ENCODE measurements around the gene MCF2L.
"Not testable (repeated sequence)": the region's sequence is repeated elsewhere in the genome, so short reads cannot be mapped to it uniquely, and the experiment has no call there.

Gene MCF2L

DNA sequence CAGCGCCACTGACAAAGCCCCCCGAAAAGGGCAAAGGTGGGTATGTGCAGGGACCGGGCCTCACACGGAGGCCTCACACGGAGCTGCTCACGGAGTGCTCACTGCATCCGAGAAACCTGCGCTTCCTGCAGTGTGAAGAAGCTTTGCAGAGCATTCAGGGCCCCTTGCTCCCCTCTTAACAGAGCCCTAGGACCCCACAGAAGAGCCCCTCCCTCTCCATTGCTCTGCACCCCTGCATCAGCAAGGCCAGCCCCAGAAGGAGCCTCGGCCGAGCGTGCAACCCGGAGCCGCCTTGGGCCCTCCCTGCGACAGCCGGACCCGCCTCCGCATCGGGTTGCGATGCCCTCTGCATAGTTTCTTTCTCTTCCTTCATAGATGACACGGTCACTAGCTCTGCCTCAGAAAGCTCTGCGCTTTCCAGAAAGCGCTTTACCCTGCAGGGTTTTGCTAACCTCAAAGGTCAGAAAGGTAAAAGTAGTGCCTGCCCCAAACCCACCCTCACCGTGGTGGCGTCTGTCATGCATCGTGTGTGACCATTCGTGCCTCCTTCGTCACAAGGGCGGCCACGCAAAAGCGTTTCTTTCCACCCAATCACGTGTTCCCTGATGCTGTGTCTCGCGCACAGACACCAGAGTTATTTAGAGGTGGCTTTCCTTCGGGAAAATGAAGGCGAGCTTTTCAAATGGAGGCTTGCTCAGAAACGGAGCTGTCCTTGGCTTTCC lies 120.8 kb downstream of the MCF2L start:
- DNase-seq: no peak

DNA sequence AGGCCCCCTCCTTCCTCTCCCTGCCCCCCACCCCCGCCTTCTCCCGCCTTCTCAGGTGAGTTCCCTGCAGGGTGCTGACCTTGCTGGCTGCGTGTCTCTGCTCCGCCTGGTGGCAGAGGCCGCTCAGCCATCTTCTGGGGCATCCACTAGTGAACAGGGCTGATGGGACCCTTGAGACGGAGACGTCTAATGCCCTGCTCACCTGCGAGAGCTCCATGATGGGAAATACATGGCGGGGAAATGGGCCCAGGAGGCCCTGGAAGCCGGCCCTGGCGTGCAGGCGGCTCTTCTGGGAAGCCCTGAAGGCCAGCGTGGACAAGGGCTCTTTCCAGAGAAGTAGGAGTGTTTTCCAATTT lies 121.4 kb downstream of the MCF2L start:
- DNase-seq: no peak

DNA sequence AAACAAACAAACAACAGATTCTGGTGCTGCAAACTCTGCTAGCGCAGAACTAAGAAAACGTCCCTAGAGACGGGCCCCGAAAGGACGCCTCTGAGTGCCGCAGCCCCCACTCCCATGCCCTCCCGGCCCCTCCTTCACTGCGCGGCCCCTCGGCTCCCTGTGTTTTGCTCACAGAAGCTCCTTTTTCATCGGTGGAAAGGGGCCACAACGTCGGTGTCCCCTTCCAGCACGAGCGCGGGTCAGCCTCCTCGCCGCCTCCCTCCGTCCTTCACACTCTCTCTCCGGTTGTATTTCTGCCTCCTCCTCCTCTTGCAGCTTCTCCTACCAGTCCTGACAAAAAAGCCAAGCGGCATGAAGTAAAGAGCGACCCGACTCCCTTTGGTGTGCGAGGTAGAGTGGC lies 121.8 kb downstream of the MCF2L start:
- no peak for DNase-seq

DNA sequence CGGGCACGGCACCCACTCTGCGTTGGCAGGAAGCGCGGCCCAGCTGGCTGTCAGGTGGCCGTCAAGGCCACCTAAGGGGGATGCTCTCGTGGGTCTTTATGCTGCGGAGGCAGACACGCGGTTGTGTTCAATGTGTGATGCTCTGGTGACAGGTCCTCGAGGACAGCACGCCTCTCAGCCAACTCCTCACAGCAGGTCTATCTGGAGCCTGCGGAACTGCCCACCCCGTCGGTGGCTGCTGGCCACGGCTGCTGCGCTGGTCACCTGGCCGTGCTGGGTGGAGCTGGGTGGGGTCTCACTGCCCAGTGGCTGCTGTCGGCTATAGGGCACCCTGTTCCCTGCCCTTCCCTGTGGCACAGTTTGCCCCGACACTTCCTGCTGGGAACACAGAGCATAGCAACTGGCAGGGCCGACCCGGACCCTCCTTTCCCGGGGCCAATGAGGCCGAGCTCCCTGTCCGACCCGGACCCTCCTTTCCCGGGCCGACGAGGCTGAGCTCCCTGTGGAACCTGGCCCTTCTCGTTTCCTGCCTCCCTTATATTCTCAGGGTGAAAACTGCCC lies 122.3 kb downstream of the MCF2L start:
- DNase-seq: no peak

DNA sequence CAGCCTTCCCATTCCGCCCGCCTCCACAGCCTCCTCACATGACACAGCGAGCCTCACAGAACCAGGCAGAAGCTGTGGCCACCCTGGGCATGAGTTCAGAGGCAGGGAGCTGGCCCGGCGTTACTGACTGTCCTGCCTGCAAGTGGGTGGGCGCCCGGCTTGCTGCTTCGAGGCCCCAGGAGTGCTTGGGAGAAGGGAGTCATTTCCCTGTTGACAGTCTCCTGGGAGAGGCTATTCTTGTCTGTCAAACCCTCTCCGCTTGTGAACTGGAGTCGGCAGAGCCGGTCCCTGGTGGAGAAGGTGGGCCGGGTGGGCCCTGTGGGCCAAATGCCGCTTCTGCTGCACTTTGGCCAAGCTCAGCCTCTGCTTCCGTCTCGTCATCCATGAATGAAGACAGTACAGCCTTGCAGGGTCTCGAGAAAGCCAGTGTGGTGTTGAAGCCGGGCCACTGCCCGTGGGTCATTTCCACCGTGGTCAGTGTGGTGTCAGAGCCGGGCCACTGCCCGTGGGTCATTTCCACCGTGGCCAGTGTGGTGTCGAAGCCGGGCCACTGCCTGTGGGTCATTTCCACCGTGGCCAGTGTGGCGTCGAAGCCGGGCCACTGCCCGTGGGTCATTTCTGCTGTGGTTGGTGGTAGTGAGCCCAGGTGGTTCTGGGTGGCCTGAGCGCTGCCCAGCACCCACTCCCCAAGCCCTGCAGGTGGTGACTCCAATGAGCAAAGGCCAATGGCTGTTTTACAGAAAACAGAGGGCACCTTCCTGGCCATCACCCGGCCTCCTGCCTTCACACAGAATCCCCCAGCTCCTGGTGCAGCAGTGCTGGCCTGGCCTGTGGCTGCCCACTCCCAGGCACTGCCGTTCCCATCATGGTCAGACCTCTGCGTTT lies 123.1 kb downstream of the MCF2L start:
- DNase-seq: no peak

DNA sequence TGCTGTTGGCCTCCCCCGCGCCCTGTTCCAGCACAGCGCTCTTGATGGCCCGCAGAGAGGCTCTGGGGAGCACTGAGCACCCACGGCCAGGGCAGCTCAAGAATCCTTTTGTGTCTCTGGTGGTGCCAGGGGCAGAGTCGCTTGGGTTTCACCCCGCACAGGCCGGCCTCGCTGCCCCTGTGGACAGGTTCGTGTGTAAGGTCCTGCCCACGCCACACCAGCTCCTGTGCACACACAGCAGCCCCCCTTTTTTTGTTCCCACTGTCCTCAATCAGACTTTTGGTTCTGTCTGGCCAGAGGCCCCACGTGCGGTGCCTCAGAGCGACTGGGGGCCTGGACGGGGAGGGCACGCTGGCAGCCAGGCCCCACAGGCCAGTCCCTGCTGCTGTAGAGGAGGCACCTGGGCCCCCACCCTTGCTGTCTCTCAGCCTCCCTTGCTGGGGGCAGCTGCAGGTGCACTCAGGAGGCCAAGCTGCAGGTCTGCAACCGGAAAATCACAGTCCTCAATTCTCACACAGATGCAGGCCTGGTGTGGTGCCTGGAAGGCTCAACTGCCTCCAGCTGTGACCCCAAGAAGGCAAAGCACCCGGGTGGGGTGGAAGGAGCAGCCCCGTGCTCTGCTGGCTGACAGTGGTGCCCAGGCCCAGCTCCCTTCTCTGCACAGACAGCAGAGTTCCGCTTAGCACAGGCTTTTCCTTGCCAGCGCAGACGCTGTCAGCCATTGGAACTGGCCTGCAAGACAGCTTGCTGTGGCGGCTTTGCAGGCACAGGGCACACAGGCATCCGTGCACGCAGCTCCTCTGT lies 124.0 kb downstream of the MCF2L start:
- DNase-seq: no peak

DNA sequence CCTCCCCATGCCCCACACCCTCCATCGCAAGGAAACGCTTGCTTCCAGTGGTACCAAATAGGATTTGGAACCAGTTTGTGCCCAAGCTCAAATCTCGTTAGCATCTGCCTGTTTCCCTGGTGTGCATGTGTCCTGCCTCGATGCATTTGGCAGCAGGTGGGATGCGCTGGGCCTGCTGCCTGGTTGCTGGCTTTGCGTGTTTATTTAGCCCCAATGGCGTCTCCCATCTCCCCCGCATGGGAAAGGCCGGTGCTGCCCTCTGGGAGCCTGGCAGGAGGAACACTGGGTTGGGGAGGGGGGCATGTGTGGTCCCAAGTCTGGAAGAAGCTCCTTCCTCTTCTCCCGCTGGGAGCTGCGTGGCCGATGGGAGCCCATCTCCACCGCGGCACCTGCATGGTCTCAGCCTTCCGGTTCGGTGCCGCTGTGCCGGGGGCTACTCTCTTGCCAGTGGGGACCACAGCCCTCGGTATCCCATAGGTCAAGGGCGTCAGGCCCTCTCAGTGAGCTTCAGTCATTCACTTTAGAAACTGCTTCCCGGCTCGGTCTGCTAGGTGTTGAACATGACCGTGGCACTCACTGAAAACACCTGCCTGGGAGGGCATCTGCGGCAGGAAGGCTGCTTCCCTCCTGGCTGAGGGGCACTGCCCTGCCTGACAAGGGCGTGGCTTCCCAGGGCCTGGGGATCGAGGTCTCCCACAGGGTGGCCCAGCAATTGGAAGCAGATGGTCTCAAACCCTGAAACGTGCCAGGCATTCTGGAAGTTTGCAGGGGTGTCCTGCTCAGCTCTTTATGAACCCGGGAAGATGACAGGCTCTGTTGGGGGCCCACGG lies 124.8 kb downstream of the MCF2L start:
- DNase-seq: no peak

DNA sequence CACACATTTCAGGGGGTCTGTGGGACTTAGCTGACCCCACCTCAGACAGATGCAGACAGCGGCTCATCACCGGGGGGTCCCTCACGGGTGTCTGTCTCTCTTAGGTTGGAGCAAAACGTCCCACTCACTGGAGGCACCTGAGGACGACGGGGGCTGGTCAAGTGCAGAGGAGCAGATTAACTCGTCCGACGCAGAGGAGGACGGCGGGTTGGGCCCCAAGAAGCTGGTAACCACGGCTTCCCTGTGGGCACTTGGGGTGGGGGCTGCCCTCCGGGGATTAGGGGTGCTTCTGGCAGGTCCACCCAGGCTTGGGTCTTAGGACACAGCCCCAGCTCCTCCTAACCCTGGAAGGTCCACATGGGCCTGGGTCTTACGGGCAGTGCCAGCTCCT lies 125.4 kb downstream of the MCF2L start:
- no peak for DNase-seq

DNA sequence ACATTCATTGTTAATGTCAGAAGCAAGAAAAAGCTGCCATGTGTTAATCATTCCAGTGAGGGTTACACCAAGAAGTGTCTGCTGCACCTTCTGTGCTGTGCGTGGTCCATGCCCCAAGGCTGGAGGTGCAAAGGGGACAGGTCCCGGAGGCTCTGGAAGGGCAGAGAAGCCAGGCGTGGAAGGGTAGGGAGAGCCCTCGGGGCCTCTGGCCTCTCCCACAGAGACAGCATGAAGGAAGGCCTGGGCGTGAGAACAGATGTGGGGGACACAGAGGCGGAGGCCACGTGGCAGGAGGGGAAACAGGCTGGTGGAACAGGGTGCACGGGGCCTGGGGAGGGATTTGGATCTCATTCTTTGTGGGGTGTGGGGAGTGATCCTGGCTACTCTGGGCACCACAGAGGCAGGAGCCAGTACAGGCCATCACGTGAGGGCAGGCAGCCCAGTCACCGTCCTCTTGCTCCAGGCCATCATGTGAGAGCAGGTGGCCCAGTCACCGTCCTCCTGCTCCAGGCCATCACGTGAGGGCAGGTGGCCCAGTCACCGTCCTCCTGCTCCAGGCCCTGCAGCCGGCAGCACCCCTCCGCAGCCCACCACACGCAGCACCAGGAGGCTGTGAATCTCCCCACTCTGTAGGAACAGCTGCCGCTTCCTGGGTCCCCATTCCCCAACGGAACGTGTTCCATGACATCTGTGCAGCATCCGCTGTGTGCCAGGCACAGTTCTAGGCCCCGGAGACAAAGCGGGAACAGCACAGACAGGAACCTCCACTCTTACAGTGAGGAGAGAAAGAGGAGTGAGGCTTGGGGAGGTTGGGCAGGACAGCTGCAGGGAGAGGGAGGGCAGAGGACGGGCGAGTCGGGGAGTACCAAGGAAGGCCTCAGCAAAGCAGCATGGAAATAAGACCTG lies 126.4 kb downstream of the MCF2L start:
- DNase-seq: no peak

DNA sequence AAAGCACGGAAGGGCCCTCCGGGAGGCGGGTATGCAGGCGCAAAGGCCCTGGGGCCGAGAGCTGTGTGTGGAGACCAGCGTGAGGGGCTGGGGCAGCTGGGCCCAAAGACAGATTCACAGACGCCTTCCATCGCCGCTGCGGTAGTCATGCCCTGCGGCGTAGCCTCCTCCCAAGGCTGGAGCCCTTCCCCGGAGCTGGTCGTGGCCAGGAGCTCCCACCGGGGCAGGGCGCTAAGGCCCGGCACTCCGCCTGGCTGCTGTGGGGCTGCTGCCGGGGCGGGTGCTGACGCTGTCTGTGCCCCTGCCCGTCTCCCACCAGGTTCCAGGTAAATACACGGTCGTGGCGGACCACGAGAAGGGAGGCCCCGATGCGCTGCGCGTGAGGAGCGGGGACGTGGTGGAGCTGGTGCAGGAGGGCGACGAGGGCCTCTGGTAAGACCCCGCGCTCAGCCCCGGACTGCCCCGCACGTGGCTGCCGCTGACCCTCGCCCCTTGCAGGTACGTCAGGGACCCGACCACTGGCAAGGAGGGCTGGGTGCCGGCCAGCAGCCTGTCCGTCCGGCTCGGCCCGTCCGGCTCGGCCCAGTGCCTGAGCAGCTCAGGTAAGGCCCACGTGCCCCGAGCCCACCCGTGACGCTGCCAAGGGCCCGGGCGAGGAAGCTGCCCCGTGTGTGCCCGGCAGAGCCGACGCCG lies 127.2 kb downstream of the MCF2L start:
- DNase-seq: no peak

DNA sequence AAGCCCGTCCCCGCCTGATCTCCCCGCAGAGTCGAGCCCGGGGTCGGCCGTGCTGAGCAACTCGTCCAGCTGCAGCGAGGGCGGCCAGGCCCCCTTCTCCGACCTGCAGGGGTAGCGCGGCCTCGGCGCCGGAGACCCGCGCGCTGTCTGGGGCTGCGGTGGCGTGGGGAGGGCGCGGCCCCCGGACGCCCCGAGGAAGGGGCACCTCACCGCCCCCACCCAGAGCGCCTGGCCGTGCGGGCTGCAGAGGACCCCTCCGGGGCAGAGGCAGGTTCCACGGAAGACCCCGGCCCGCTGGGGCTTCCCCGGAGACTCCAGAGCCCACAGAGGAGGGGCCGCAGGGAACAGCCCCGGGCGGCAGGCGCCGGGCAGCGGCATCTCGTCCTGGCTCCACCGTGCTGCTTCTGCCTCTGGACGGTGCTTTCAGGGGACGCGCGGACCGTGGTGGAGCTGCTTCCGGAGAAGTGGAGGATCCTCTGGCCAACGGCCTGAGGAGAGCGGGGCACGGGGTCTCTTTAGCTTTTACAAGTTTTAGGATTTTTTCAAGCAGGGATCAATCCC lies 127.8 kb downstream of the MCF2L start:
- no peak for DNase-seq

DNA sequence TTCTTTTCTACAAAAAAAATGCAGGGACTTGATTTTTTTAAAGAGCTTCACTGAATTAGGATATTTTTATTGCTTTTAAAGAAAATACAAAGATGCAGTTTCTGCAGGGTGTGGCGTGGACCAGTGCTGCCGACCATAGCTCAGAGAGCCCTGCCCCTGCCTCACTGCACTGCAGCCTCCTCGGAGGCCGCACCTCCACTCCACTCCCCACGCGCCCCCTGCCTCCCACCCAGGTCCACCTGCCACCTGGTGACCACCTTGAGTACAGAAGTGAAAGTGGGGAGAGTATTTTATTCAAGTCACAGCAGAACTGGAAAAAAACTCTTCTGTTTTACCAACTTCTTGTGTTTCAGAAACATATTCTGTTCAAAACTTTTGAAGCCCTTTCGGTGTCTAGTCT lies 128.6 kb downstream of the MCF2L start:
- DNase-seq: no peak

DNA sequence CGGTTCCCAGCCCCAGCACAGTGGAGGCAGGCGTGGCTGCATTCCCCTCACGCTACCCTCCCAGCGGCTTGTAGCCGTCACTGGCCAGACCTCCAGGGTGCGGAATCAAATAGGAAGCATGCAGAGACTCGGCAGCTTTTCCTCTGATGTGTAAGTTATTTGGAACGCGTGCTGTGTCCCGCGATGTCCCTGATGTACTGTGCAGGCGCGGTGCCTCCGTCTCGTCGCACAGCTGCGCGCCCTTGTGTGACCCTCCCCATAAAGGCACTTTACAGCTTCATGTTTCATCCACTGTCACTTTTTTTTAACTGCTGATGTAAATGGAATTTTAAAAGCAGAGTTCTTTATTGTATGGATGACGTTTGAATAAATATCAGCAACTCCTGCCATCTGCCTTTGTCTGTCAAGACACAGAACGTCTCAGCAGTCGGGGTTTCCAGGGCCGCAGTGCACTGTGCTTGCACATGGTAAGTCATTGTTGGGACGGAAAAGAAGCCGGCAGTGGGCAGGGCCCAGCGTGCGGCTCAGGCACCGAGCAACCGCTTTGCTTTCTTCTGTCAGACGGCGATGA lies 129.2 kb downstream of the MCF2L start:
- no peak for DNase-seq

DNA sequence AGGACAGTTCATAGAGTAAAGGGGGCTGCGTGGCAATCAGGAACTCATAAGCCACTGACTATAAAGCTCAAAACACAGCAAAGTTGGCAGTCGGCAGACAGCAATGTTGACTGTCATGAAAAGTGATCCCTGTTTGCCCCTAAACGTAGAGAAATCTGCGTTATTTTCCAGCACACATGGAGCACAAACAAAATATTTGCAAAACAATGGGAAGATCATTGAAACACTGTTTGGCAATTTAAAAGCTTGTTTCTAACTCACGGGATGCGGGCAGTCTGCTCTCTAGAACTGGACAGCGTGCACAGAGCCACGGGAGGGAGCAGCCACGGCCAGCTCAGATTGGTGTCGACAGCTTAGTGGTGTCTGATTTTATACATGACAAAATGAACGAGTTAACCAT lies 130.1 kb downstream of the MCF2L start:
- DNase-seq: no peak

DNA sequence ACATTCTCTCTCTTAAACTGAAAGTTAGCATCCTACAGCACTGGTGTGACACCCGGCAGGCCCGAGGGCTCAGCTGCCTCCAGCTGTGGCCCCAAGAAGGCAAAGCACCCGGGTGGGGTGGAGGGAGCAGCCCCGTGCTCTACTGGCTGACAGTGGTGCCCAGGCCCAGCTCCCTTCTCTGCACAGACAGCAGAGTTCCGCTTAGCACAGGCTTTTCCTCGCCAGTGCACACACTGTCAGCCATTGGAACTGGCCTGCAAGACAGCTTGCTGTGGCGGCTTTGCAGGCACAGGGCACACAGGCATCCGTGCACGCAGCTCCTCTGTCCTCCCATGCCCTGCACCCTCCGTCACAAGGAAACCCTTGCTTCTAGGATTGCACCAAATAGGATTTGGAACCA lies 133.3 kb downstream of the MCF2L start:
- DNase-seq: not testable (repeated sequence)

DNA sequence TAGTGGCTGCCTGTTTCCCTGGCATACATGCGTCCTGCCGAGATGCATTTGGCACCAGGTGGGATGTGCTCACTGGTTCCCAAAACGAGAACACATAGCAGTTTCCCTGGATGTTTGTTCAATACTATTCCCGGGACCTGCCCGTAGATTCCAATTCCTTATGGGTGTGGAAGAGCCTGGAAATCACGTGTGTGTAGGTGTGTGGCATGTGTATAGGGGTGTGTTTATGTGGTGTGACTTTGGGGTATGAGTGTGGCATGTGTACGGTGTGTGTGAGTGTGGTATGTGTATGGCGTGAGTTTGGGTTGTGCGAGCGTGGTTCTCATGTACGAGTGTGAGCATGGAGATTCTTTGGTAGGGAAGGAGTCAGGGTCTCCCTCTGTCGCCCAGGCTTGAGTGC lies 133.7 kb downstream of the MCF2L start:
- no peak for DNase-seq

DNA sequence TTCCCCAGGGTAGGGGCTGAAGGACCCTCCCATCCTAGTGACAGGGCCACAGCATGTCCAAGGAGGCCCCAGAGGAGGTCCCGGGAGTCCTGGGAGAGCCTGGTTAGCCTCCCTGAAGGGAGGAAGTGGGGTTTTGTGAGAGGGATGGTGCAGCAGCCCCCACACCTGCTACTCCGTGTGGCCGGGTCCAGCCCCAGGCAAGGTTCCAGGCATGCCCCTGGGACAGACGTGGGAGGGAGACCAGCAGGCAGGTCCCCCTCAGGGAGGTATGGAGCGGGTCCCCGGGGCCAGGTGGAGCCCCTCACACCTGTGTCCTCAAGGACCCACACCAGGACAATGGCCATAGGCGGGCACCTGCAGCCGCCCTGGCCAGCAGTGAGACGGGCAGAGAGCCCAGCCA lies 134.6 kb downstream of the MCF2L start:
- no peak for DNase-seq

DNA sequence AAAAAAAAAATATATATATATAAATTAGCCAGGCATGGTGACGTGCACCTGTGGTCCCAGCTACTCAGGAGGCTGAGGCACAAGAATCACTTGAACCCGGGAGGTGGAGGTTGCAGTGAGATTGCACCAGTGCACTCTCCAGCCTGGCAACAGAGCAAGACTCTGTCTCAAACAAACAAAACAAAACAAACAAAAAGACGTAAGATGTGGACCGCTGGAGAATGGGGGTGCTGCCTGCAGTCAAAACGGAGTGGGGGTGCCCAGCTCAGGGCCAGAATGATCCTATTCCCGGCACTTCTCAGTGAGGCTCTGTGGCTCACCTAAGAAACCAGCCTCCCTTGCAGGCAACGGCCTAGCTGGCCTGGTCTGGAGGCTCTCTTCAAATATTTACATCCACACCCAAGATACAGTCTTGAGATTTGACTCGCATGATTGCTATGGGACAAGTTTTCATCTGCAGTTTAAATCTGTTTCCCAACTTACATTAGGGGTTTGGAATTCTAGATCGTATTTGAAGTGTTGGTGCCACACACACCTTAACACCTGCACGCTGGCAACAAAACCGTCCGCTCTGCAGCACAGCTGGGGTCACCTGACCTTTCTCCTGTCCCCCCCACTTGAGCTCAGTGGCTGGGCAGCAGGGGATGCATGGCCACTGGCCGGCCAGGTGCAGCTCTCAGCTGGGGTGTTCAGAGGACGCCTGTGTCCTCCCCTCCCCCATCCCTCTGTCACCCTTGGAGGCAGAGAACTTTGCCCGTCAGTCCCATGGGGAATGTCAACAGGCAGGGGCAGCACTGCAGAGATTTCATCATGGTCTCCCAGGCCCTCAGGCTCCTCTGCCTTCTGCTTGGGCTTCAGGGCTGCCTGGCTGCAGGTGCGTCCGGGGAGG lies 136.3 kb downstream of the MCF2L start, which contains the start of gene F7:
TSS of gene F7 (plus strand) at position 760 of the 889 bp plus-strand sequence. CDS start at position 811, 51 bp downstream.
- DNase-seq: no peak

All from DMS 273 treated with DMSO at 0.1 percent for 48 hours (cell line).